Liver (tissue), 3 donors: ENCODE results near the gene PATZ1.
"Not testable (repeated sequence)": the region's sequence is repeated elsewhere in the genome, so short reads cannot be mapped to it uniquely, and the experiment has no call there.

ENCODE experiments used
- CTCF ChIP-seq: fragments of 150-350 bp; IDR thresholded peaks from 2 replicates; pipeline ENCODE4 v1.5.1; 2017; ENCODE audit warnings: improper control_type of control experiment, low read depth, low read length; ENCODE audit not compliant: missing input control
- JUND ChIP-seq, 2 donors: IDR thresholded peaks; 2 replicates each; pipeline ENCODE4 v1.6.1; 2016; ENCODE audit warnings: antibody characterized with exemption in 2 of 2
- MAX ChIP-seq: IDR thresholded peaks from 2 replicates; pipeline ENCODE4 v1.6.1; 2016; ENCODE audit warnings: antibody characterized with exemption
- RAD21 ChIP-seq, 2 donors: IDR thresholded peaks; 2 replicates each; pipeline ENCODE4 v1.6.1; 2016; ENCODE audit warnings: antibody characterized with exemption in 2 of 2, mild to moderate bottlenecking in 2 of 2
- REST ChIP-seq: IDR thresholded peaks from 2 replicates; pipeline ENCODE4 v1.6.1; 2016; ENCODE audit warnings: antibody characterized with exemption, mild to moderate bottlenecking
- ZBTB33 ChIP-seq: IDR thresholded peaks from 2 replicates; pipeline ENCODE4 v1.6.1; 2016; ENCODE audit warnings: antibody characterized with exemption
- donor health status: healthy.
- donor health status: healthy.

- TF ChIP-seq CTCF; REST; ZBTB33; JUND (IDR thresholded peaks at IDR 0.05); RAD21 (IDR thresholded peaks at IDR 0.05); MAX: not testable (repeated sequence)
Observed at GRCh38 chr22:31314220-31314619, 31.9 kb downstream of the PATZ1 start.
